Left lobe of liver (tissue), 2 donors: ENCODE measurements around the gene TM9SF1. TPM values are rescaled to one million over a fixed set of nuclear protein-coding genes. Genes with fewer than 3 reads are reported as not detected.
A peak's percentile ranks its signal among the peaks of the same experiment; 100 is the strongest.

Experiments
- ATAC-seq: fragments of 200-7000 bp; cut with Tn5 transposase; one replicate; pipeline ENCODE4 v1.9.1; 2020; ENCODE audit warnings: mild to moderate bottlenecking, moderate library complexity
- DNase-seq: peaks from one replicate; pipeline ENCODE4 v3.0.0-alpha.2; 2020; ENCODE audit warnings: low spot score
- total RNA-seq: library from RNA; stranded (reverse); gene quantifications from one replicate; pipeline ENCODE4 v1.2.1, GENCODE V29; 2021
- donor health status: DM: no; HTN: no; CAD: no; lungs with moderate emphysema.
- donor health status: DM: no; HTN: yes; CAD: no.

TM9SF1 gene, protein sequence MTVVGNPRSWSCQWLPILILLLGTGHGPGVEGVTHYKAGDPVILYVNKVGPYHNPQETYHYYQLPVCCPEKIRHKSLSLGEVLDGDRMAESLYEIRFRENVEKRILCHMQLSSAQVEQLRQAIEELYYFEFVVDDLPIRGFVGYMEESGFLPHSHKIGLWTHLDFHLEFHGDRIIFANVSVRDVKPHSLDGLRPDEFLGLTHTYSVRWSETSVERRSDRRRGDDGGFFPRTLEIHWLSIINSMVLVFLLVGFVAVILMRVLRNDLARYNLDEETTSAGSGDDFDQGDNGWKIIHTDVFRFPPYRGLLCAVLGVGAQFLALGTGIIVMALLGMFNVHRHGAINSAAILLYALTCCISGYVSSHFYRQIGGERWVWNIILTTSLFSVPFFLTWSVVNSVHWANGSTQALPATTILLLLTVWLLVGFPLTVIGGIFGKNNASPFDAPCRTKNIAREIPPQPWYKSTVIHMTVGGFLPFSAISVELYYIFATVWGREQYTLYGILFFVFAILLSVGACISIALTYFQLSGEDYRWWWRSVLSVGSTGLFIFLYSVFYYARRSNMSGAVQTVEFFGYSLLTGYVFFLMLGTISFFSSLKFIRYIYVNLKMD
- total RNA-seq: 47.1 TPM

DNA sequence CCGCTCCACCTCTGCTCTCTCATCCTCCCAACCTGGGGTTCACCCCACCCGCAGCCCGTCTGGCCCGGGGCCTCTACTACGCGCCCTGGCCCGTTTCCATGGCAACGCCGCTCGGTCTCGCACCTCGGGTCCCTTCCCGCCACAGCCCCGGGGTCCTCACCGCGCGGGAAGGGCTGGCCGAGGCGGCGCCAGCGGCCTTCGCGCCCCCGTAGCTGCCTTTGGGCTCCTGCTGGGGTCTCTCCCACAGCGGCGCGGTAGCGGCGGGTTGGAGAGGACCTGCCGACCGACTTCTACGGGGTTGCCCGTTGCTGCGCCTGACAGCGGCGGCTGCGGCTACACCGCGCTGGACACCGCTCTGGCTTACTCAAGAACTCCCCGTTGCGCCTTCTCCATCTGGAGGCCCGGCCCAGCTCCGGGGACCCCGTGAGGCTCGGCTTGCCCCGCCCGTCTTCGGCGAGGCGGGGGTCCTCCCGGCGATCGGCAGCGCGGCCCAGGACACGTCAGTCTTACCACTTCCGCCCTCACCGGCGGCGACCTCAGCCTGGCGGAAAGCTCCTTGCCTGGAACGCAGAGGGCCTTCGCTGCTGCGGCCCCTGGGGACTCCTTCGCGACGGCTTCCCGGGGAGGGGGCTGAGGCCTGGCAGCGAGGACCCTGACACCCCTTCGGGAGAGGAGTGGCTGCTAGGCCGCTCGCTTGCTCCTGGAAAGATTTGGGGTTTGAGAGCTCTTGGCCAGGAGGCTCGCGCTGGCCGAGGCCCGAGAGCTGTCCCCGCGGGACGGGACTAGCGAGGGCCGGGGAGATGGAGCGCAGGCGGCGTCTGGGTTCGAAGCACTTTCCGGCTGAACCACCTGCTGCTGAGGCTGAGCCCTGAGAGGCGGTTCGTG, at the start of gene TM9SF1:
Gene TM9SF1, minus strand, starts transcription at position 256 of the 885 bp plus-strand sequence. CDS start 422 bp downstream, outside the sequence.
- DNase-seq (peak; percentile 87), ATAC-seq (peak; percentile 93)

DNA sequence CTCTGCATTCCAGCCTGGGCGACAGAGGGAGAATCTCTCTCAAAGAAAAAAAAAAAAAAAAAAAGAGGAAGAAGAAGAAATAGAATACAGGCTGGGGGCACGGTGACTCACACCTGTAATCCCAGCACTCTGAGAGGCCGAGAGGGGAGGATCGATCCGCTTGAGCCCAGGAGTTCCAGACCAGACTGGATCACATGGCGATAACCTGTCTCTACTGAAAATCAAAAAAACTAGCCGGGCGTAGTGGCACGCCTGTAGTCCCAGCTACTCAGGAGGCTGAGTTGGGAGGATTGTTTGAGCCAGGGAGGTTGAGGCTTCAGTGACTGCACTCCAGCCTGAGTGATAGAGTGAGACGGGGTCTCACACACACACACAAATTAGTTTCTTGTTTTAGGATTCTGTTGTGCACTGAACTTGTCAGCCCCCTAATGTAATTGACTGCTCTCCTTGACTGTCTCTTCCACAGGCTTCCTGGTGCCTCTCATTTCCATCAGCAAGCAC, 48.1 kb upstream of the TM9SF1 start:
- no peak for DNase-seq
- no peak for ATAC-seq

DNA sequence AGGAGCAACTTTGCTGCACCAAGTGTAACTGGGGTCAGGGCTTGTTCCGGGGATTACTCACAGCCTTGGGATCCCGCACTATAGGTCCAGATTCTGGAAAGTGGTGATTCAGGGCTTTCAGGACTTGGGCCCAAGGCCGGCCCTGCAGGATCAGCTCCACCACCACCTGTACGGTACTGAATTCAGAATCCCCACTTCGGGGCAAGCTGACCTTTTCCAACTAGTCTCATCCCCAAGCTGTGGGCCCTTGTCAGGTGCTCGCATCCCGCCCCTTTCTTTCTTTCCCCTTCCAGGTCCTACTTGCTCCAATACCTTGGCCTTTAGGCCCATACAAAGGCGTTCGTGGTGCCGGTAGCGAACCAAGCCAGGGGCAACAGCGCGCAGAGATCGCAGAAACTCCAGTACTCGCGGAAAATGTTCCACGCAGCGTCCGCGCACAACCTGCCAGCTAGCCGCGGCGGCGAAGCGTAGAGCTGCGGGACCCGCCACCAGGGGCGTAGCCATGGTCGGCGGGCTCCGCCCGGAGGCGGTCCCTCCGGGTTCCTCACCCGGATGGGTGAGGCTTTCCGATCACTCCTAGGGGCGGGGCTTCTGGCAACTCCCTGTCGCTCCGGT, 46.7 kb upstream of the TM9SF1 start:
- DNase-seq (peak; percentile 94), ATAC-seq (peak; percentile 91)

DNA sequence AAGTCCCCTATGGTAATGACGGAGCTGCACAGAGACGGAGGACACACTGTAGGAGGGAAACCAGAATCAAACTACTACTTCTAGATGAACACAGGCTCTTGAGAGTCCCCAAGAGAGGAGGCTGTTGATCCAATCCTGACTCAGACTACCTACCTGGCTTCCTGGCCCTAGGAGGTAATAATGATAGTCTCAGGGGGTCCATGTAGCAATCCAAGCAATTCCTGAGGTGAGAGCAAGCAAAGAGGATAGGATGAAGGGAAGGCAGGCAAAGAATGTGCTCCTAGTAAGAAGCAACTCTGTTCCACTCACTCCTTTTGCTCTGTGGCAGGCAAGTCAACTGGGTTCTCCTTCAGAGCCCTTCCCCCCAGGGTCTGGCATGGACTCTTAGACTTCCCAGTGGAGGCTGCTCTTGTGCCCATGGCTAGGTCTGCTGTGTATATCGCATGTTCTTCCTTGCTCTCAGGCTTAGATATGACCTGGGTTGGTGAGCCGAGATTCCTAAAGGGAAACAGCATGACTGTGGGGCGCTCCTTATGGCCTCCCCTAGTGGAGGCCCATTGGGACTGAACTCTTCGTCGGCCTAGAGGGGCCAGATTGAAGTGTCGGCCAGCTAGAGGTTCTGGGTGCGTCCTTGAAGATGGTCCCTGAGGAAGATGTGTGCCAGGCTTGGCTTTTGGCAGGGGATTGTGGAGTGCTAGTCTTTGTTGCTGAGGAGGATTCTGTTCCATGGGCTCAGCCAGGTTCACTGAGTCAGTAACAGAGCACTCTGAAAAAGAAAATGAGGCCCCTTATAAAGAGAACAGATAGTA, 45.1 kb upstream of the TM9SF1 start:
- DNase-seq (peak; percentile 41), ATAC-seq (no peak)

DNA sequence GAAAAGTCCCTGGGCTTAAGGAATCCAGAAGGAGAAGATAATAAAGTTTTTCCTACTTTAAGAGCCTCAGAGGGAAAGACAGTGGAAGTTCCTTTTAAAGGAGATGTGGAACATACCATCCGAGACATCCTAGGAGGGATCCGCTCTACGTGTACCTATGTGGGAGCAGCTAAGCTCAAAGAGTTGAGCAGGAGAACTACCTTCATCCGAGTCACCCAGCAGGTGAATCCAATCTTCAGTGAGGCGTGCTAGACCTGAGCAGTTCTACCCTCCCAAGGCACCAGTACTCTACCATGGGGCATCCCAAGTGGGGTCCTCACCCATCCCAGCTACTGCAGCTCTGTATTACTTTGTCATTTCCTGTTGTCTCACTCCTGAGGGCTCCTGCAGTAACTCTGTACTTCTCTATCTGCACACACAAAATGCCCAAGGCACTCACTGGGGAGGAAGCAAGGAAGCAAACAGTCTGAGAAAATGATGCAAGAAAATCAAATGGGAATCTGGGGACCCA, 43.3 kb upstream of the TM9SF1 start:
- no peak for ATAC-seq
- peak; percentile 41 for DNase-seq

DNA sequence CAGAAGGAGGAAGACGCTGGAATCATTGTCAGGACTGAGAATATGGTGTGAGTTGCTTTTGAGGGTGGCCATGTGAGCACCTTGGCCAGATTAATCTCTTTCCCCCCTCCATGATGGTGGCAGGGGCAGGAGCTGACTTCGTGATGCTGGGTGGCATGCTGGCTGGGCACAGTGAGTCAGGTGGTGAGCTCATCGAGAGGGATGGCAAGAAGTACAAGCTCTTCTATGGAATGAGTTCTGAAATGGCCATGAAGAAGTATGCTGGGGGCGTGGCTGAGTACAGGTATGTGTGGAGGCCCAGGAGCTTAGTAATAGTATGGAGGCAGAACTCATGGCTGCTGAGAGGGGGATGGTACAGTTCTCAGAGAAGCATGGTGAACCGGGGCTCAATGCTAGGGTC, 42.9 kb upstream of the TM9SF1 start:
- ATAC-seq (no peak), DNase-seq (peak; percentile 40)

DNA sequence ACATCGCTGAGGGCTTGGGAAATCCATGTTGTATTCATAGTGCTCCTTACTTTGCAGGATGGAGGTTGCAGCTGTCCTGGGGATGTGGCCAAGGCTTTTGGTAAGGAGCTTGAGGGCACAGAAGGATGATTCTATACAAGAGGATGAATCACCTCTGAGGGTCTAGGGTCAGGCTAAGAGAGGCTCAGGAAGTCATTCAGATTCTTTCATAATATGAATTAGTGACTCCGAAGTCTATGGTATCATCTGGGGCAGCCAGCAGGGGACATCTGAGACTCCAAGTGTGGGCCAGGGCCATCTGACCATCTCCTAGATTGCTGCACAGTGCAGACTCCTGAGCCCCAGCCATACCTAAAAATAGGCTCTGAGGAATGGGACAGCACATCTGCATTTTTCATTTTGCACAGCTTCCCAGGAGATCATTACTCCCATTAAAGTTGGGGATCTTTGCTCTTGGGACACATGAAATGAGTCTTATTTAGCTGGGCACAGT, 42.3 kb upstream of the TM9SF1 start:
- ATAC-seq (no peak), DNase-seq (no peak)

DNA sequence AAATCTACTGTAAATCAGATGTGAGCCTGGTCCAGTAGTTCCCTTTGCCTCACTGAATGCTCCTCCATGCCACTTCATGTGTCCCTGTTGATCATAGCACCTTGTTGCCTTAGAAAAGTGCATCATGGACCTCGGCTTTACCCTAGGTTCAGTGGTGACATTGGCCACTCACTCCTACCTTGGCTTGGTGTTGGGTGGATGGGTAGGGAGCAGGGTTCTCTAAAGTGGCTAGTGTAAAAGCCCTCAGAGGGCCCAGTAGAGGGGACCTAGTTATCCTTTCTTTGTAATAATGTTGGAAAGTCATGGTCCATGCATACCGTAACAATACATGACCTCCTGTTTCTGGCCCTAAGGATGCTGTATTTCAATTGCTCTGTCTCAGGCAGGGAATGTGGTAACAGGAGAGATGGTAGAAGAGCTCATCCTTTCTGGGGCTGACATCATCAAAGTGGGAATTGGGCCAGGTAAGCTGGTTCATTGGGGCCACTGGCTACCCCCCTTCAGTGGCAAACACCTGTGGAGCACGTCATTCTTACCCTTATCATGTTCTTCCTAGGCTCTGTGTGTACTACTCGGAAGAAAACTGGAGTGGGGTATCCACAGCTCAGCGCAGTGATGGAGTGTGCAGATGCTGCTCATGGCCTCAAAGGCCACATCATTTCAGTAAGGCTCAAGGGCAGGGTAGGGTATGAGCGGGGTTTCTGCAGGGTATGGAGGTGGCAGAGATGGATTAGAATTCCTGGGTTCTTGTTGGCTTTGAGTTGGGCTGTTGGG, 41.6 kb upstream of the TM9SF1 start:
- ATAC-seq (no peak), DNase-seq (peak; percentile 31)

DNA sequence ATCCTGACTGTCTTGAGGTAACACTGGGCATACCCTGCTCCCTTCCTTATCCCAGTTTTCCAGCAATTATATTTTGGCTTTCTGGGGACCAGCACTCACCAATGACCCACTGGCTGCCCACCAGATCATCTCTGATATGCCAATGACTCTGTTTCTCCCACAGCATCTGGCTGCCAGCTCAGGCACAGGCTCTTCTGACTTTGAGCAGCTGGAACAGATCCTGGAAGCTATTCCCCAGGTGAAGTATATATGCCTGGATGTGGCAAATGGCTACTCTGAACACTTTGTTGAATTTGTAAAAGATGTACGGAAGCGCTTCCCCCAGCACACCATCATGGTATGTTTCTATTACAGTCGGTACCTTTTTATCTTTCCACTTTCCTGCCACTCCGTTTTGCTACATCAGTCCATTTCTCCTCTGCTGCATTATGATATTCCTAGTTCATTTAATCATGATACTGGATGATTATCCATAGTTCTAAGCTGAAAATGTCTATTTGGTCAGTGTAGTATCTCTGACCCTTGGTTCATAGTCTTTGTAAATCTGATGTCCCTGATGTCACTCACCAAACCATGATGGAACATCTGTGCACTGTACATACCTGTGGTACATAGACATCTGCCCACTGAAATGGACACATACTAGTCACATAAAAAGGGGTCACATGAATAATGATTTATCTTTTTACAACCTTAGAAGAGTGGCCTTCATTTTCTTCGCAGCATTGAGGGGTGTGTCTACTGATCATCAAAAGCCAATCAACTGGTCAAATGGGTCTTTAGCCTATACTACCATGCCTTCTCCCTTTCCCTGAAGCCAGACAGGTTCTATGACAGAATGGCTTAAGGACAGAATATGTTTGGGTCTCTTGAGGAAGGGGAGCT, 40.8 kb upstream of the TM9SF1 start:
- ATAC-seq (no peak), DNase-seq (peak; percentile 33)

DNA sequence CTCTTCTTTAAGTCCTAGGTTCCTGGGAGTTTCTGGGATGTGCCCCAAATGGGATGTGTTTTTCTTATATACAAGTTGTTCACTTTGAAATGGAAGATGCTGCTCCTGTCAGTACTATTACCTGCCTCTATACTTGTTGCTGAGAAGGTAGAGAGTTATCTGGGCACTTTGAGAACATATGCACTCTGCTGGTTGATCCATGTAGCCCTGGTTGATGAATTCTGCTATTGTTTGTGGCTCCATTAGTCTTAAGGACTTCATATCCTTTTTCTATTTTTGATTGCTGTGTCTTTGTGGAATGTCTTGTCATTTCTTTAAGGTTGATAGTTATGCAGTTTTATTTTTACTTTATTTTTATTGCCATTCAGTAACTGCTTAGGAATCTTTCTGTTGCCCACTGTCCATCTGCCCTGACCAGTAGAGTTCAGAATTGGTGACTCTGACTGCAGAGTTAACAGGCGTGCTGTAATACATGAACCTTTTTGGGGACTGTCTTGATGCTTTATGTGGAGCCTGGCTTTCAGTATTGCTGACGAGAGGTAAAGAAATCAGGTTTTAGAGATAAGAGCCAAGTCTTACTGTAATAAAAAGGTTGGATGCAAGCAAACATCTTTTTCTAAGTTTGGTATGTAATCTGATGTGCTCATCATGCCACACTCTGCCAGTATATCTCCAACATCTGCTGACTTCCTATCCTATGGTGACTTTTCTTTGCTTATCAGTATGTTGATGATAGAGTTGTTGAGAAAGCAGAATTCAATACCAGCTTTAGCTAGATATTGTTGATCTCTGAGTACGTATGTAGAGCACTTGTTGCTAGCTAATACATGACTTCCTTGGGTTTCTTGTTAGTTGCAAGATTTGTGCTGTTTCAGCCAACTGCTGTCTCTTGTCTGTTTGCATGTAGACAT, 39.1 kb upstream of the TM9SF1 start:
- ATAC-seq (no peak), DNase-seq (no peak)

DNA sequence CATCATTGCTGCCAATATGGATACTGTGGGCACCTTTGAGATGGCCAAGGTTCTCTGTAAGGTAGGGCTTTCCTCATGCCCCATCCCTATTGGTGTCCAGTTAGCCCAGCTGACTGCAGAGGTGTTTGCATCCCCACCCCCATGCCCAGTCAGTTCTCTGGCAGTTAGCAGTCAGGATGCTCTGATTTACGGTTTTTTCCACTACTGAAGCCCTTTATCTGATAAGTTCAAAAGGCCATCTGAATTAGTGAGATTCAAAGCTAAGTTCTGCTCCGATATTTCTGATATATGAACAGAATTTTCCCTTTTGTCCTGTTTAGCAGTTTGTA, 38.3 kb upstream of the TM9SF1 start:
- peak; percentile 37 for DNase-seq
- no peak for ATAC-seq

DNA sequence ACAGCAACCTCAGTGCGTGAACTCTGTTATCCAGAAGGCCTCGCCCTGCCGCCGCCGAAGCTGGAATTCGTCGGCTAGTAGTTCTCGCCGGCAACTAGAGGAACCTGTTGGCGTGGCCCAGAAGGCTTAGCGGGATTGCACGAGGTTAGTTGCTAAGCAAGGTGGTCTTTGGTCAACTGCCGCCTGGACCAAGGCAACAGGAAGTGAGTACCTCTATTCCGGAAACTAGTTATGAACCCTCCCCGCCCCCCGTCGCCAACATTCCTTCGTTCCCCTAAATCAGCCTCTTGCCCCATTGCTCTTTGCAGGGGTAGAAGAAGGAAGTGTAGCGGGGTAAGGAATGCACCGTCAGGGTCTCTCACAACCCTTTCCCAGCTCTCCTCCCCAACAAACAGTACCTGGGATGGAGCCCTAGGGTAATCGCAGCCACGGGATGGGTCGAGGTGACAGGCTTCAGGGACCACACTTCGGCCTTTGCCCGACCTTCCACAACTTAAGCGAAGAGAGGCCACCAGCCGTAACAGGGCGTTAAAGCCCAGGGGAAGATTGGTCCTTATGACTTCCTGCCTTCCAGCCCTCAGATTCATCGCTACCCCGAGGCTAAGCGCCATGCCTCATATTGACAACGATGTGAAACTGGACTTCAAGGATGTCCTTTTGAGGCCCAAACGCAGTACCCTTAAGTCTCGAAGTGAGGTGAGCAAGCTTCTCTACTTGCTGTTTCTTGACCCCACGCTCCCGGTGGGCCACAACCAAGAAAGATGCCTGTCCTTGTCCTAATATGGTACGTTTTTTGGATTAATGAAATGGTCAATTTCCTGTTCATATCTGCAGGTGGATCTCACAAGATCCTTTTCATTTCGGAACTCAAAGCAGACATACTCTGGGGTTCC, 37.6 kb upstream of the TM9SF1 start, which contains the start of gene GMPR2:
Gene GMPR2, plus strand, starts transcription at position 285 of the 893 bp plus-strand sequence. Its CDS starts 325 bp downstream, at position 610.
- peak; percentile 72 for ATAC-seq
- no peak for DNase-seq

DNA sequence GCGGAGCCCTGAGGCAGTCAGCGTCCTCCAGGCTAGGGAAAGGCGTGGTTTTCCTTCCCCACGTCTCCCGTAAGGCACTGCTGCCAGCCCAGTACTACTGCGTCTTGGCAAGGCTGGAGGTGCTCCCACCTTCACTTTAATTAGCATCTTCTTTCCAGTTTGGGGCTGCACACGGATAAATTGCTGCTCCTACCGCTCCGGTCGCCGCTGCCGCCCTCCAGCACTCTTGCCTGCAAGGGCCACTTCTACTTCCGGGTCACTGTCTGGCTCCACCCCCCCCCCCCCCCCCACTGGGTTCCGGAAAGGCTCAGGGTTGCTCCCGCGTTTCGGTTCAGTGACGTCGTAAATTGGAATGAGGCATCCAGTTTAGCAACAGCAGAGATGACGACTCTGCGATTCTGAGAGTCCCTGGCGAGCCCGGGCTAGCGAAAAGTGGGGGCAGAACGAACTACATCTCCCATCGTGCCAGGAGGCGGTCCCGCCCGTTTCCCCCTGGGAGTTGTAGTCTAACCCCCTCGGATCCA, 36.9 kb upstream of the TM9SF1 start, which contains the start of gene NEDD8:
Gene NEDD8, minus strand, starts transcription at position 247 of the 524 bp plus-strand sequence. Its CDS starts 100 bp downstream, at position 147.
- DNase-seq (peak; percentile 91), ATAC-seq (peak; percentile 91)

DNA sequence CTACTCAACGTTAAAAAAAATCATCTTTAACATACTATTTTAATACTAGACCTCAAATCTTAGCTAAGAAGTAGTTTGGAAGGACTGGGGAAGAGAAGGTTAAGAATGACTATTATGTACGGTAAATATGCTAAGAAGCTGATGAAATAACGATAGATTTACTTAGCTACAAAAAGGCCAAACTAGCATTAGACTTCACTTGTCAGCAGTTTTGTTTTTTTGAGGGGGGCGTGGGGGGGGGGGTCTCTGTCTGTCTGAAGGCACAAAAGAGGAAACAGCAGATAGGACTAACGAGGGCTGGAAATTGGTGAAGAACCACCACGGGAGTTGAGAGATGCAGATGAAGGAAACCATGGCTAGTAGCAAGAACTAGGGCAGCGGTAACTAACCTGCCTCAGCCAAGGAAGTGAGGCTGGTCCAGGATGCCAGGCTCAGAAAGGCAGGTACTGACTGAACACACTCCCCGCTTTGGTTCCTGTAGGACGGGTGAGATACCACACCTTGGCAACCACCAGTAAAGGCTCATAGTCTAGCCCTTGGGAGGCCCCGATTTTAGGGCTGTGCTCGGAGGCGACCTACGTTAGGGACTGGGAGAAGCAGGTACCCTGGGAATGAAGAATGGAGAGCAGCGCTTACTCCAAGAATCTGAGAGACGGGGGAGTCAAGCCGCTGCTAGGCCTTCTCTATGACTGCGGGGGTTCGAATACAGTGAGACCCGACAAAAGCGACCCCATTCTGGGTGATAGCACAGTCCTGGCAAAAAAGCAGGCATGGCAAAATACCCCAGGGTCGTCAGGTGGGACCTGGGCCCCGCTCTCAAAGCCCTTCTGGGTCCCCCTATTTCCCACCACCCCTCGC, 36.3 kb upstream of the TM9SF1 start:
- DNase-seq (no peak), ATAC-seq (no peak)
